Measurements from ENCODE around the gene SH3PXD2B.

SH3PXD2B gene

DNA sequence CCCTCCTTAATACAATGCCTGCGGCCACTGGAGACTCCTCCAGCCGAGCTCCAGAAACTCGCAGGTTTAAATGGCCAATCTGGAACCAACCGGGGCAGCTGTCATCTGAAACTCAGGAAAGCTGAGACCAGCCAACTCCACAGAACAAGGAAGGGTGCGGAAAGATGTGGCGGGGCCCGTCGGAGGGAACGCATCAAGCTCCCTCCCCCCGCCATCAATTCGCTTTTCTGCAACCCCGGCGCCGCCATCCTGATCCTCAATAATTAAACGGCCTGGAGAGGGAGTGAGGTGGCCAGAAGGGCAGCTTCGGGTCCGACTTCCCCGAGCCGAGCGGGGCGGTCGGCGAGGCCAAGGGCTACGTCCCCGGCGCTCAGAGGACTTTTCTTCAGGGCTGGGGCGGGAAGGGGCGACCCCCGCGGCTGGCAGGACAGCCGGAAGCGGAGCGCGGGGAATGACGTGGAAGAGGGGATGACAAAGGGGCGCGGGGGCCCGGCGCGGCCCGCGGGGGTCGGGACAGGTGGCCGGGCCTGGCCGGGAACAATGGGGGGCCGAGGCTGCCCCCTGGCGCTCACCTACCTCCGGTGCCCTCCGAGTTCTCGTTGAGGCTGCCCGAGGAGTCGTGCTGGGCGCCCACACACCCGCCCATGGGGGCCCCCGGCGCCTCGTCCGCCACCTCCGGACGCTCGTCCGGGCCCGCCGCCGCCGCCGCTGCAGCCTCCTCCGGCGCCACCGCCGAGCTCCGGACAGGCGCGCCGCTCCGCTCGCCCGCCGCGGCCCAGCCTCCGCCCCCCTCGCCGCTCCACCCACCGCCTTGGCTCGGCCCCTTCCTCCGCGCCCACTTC lies 171.1 kb downstream of the SH3PXD2B start, which contains the start of gene UBTD2:
Gene UBTD2, minus strand, starts transcription at position 745 of the 842 bp plus-strand sequence. Its CDS starts 99 bp downstream, at position 646.
- in situ Hi-C loops (cut with MboI; ENCODE audit: low sequenced_read_pairs) = no loop called here

GRCh38 chr5:172282272-172283019 lies 171.9 kb downstream of the SH3PXD2B start:
- in situ Hi-C loops (cut with MboI; ENCODE audit: low sequenced_read_pairs) = no loop called here

DNA sequence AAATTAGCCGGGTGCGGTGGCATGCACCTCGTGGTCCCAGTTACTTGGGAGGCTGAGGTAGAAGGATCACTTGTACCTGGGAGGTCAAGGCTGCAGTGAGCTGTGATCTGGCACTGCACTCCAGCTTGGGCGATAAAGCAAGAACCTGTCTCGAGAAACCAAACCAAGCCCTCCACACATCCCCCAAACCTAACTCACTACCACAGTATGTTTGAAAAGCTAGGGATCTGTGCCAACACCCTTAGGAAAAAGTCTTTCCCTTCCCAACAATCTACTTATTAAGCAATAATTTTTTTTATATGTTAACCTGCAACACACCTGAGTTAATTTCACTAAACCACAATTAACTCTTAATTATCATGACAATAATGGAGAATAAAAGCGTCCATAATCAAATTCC lies 173.0 kb downstream of the SH3PXD2B start:
- in situ Hi-C loops (cut with MboI; ENCODE audit: low sequenced_read_pairs) = no loop called here

DNA sequence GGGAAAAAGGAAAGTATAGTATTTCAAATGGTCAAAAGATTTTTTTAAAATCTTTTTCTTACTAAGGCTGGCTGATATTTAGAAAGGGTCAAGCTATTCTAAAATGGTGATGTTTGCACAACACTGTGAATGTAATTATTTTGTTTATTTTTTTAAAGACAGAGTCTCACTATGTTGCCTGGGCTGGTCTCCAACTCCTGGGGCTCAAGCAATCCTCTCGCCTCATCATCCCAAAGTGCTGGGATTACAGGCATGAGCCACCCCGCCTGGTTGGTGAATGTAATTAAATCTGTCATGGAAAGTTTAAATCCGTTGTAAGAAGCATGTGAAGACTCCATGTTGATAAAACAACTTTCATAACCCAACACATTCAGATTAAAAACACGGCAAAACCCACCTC lies 173.4 kb downstream of the SH3PXD2B start:
- in situ Hi-C loops (cut with MboI; ENCODE audit: low sequenced_read_pairs) = no loop called here

DNA sequence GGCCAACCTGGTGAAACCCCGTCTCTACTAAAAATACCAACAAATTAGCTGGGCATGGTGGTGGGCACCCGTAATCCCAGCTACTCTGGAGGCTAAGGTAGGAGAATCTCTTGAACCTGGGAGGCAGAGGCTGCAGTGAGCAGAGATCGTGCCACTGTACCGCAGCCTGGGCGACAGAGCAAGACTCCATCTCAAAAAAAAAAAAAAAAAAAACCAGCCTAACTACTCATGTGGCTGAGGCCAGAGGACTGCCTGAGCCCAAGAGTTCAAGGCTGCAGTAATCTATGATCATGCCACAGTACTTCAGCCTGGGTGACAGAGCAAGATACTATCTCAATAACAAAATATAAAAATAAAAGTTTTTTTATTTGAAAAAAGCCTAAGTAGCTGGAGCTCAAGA lies 174.0 kb downstream of the SH3PXD2B start:
- in situ Hi-C loops (cut with MboI; ENCODE audit: low sequenced_read_pairs) = no loop called here

GRCh38 chr5:172278356-172278755 lies 176.0 kb downstream of the SH3PXD2B start:
- in situ Hi-C loops (cut with MboI; ENCODE audit: low sequenced_read_pairs) = no loop called here

GRCh38 chr5:172276214-172276613 lies 178.1 kb downstream of the SH3PXD2B start:
- in situ Hi-C loops (cut with MboI; ENCODE audit: low sequenced_read_pairs) = no loop called here

Data from HL-60/S4 treated with phorbol 12-myristate 13-acetate at 8.2 ng/mL for 4 days and 3 days (cell line).